ENCODE data around the gene TAF1B. TPM values are rescaled to one million over a fixed set of nuclear protein-coding genes. Genes with fewer than 3 reads are reported as not detected.
"Not testable (repeated sequence)": the region's sequence is repeated elsewhere in the genome, so short reads cannot be mapped to it uniquely, and the experiment has no call there.

TAF1B gene
- total and polyA plus RNA-seq, 9 donors = 6.4 to 22.0 (median 14.4) TPM

- no peaks in the 10 kb centered on the region for H3K36me3 ChIP-seq
- no peak for DNase-seq
- no peaks in the 10 kb centered on the region for H3K4me1 ChIP-seq (ENCODE audit: insufficient read depth)
- no peaks in the 10 kb centered on the region for H3K27me3 ChIP-seq
- TF ChIP-seq POLR2A (IDR thresholded peaks at IDR 0.05) (no peak), EP300 (IDR thresholded peaks at IDR 0.05) (no peak), CTCF (IDR thresholded peaks at IDR 0.05) (no peak)
- intact Hi-C loops (cut with DNase I) = no loop called here
- no peak overlapping the region for H3K4me3 ChIP-seq
- no peaks in the 10 kb centered on the region for H3K9me3 ChIP-seq
- 55 to 65% (median 57%) methylated on average over 3 of the region's 3 CpGs for WGBS, 3 donors
- H3K27ac ChIP-seq = no peak overlapping the region
Observed at GRCh38 chr2:9919512-9919911, 76.2 kb downstream of the TAF1B start.

- H3K9me3 ChIP-seq; H3K36me3 ChIP-seq; intact Hi-C loops (cut with DNase I); H3K4me3 ChIP-seq; H3K27ac ChIP-seq; DNase-seq; H3K27me3 ChIP-seq; H3K4me1 ChIP-seq (ENCODE audit: insufficient read depth): not testable (repeated sequence)
- WGBS, 3 donors = 67 to 93% (median 88%) methylated on average over 2 of the region's 2 CpGs
Observed at GRCh38 chr2:9927020-9927419, 83.7 kb downstream of the TAF1B start.

GRCh38 chr2:9937258-9937657 is 94.0 kb downstream of the TAF1B start:
- H3K4me1 ChIP-seq (ENCODE audit: insufficient read depth) = no peaks in the 10 kb centered on the region
- no peak overlapping the region for H3K4me3 ChIP-seq
- WGBS, 3 donors = 85 to 91% (median 87%) methylated on average over 4 of the region's 4 CpGs
- no peaks in the 10 kb centered on the region for H3K9me3 ChIP-seq
- no peaks in the 10 kb centered on the region for H3K36me3 ChIP-seq
- no peak for DNase-seq
- intact Hi-C loops (cut with DNase I) = no loop called here
- H3K27me3 ChIP-seq = no peaks in the 10 kb centered on the region
- H3K27ac ChIP-seq = no peak overlapping the region
- TF ChIP-seq POLR2A (IDR thresholded peaks at IDR 0.05) = no peak
- no peak for TF ChIP-seq CTCF (IDR thresholded peaks at IDR 0.05)
- TF ChIP-seq EP300 (IDR thresholded peaks at IDR 0.05) = no peak

GRCh38 chr2:9937968-9938367 is 94.7 kb downstream of the TAF1B start:
- intact Hi-C loops (cut with DNase I) = no loop called here
- 61 to 76% (median 70%) methylated on average over 9 of the region's 9 CpGs for WGBS, 3 donors

More at GRCh38 chr2:9937968-9938367, 94.7 kb downstream of the TAF1B start:
- Histone ChIP-seq H3K27ac (no peak overlapping the region), H3K9me3 (no peaks in the 10 kb centered on the region), H3K4me1 (ENCODE audit: insufficient read depth) (no peaks in the 10 kb centered on the region), H3K36me3 (no peaks in the 10 kb centered on the region), H3K27me3 (no peaks in the 10 kb centered on the region), H3K4me3 (no peak overlapping the region)
- TF ChIP-seq POLR2A (IDR thresholded peaks at IDR 0.05) (no peak), CTCF (IDR thresholded peaks at IDR 0.05) (no peak), EP300 (IDR thresholded peaks at IDR 0.05) (no peak)
- DNase-seq = no peak

Measured in ovary (tissue), 9 donors.